Testis (tissue), 3 donors: Measurements from ENCODE around the gene SMOC2. TPM values are rescaled to one million over a fixed set of nuclear protein-coding genes. Genes with fewer than 3 reads are reported as not detected.

Experiments
- DNase-seq: peaks from one replicate; pipeline ENCODE4 v3.0.0-alpha.2; 2019
- H3K27ac ChIP-seq, 2 donors: fragments of 200-600 bp; sonication (generic); one replicate each; pipeline ENCODE4 v1.5.1; 2019
- H3K27me3 ChIP-seq: fragments of 200-600 bp; sonication (generic); one replicate; pipeline ENCODE4 v1.5.1; 2019
- H3K36me3 ChIP-seq: fragments of 200-600 bp; sonication (generic); one replicate; pipeline ENCODE4 v1.5.1; 2017; ENCODE audit warnings: low read depth; ENCODE audit errors: missing control alignments
- H3K4me1 ChIP-seq: fragments of 200-600 bp; sonication (generic); one replicate; pipeline ENCODE4 v1.5.1; 2019
- H3K4me3 ChIP-seq, 2 donors: fragments of 200-600 bp; sonication (generic); one replicate each; pipeline ENCODE4 v1.5.1; 2017 to 2019
- H3K9me3 ChIP-seq: fragments of 200-600 bp; sonication (generic); one replicate; pipeline ENCODE4 v1.5.1; 2017
- POLR2A ChIP-seq: fragments of 450-650 bp; IDR thresholded peaks from one replicate; pipeline ENCODE4 v1.6.1; 2017; ENCODE audit warnings: antibody characterized with exemption, mild to moderate bottlenecking, moderate library complexity
- WGBS, 2 donors: methylation state at CpG; one replicate each; pipeline ENCODE4 v1.1.5; 2018; 5-methylcytosine and 5-hydroxymethylcytosine counted together
- intact Hi-C: fragments of 100-400 bp; cut with DNase I; formaldehyde crosslinking; loops from one replicate; pipeline ENCODE4 v1.15.1; 2023; ENCODE audit warnings: low total_unique reads
- polyA plus RNA-seq: library from polyadenylated mRNA; stranded (reverse); fragments of 350-450 nt; fragmentation: Illumina TruSeq; extraction: RNeasy Lipid Tissue Mini Kit (QIAGEN cat#74804); gene quantifications from one replicate; pipeline ENCODE4 v1.2.3, GENCODE V29; 2014; ENCODE audit warnings: low read depth, low replicate concordance; ENCODE audit not compliant: insufficient read depth
- total RNA-seq, 2 donors: library from RNA; depleted of rRNA; stranded (reverse); fragments of >200 nt; gene quantifications; one replicate each; pipeline ENCODE4 v1.2.3, GENCODE V29; 2016
- TF ChIP-seq, protein P1 (sequence below), 3 experiments: fragments of 450-650 bp in 2 of 3; fragments of 200-600 bp in 1 of 3; sonication (generic) in 1 of 3; IDR thresholded peaks; one replicate each; pipeline ENCODE4 v1.5.1; 2016 to 2019; ENCODE audit warnings: antibody characterized with exemption in 3 of 3, mild to moderate bottlenecking in 2 of 3, moderate library complexity in 1 of 3

The SMOC2 gene
- total and polyA plus RNA-seq, 3 donors from 2014 or later = 78.4 to 140 (median 110) TPM

DNA sequence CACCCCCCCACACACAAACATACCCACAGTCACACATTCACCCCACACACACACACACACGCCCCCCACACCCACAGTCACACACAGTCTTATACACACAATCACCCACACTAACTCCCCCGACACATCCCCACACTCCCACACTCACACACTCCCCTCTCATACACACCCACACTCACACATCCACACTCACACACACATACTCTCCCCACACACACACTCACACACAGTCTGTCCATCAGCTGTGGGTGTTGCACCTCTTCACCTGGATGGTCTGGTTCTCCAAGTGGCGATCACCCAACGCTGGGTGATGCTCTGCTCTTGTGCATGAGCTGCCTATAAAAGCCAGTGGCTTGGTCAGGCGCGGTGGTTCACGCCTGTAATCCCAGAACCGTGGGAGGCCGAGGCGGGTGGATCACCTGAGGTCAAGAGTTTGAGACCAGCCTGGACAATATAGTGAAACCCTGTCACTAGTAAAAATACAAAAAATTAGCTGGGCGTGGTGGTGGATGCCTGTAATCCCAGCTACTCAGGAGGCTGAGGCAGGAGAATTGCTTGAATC, 158.9 kb downstream of the SMOC2 start:
- Histone ChIP-seq H3K4me1 (no peaks in the 10 kb centered on the region), H3K9me3 (no peaks in the 10 kb centered on the region), H3K27me3 (no peaks in the 10 kb centered on the region), H3K4me3 (no peak overlapping the region), H3K36me3 (no peaks in the 10 kb centered on the region), H3K27ac (no peak overlapping the region)
- intact Hi-C loops = no loop called here
- no peak for TF ChIP-seq POLR2A
- TF ChIP-seq, protein P1, sequence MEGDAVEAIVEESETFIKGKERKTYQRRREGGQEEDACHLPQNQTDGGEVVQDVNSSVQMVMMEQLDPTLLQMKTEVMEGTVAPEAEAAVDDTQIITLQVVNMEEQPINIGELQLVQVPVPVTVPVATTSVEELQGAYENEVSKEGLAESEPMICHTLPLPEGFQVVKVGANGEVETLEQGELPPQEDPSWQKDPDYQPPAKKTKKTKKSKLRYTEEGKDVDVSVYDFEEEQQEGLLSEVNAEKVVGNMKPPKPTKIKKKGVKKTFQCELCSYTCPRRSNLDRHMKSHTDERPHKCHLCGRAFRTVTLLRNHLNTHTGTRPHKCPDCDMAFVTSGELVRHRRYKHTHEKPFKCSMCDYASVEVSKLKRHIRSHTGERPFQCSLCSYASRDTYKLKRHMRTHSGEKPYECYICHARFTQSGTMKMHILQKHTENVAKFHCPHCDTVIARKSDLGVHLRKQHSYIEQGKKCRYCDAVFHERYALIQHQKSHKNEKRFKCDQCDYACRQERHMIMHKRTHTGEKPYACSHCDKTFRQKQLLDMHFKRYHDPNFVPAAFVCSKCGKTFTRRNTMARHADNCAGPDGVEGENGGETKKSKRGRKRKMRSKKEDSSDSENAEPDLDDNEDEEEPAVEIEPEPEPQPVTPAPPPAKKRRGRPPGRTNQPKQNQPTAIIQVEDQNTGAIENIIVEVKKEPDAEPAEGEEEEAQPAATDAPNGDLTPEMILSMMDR (IDR thresholded peaks at IDR 0.05) = no peak
- 92 to 96% methylated on average over 11 of the region's 11 CpGs for WGBS, 2 donors
- DNase-seq = peak; percentile 11

DNA sequence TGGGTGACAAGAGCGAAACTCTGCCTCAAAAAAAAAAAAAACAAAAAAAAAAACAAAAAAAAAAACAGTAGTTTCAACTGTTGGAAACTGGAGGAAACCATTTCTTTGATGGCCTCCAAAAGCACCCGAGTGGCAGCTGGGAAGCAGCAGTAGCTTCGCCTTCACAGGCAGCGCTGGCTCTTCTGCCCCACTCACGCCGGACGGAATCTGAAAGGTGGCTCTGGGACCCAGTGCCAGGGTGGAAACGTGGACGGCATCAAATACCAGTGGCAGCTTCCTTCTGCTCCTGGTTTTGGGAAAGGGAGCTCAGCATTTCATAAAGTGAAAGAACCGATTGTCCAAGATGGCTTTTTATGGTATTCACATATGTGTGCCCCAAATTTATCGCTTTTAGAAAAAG, 159.4 kb downstream of the SMOC2 start:
- H3K27me3 ChIP-seq = no peaks in the 10 kb centered on the region
- WGBS, 2 donors = 92 to 93% methylated on average over 11 of the region's 11 CpGs
- intact Hi-C loops = no loop called here
- H3K27ac ChIP-seq = no peak overlapping the region
- DNase-seq = peak; percentile 9
- H3K4me1 ChIP-seq = no peaks in the 10 kb centered on the region
- H3K4me3 ChIP-seq = no peak overlapping the region
- no peaks in the 10 kb centered on the region for H3K9me3 ChIP-seq
- TF ChIP-seq POLR2A = no peak
- TF ChIP-seq, protein P1 (IDR thresholded peaks at IDR 0.05) = no peak
- H3K36me3 ChIP-seq = no peaks in the 10 kb centered on the region

DNA sequence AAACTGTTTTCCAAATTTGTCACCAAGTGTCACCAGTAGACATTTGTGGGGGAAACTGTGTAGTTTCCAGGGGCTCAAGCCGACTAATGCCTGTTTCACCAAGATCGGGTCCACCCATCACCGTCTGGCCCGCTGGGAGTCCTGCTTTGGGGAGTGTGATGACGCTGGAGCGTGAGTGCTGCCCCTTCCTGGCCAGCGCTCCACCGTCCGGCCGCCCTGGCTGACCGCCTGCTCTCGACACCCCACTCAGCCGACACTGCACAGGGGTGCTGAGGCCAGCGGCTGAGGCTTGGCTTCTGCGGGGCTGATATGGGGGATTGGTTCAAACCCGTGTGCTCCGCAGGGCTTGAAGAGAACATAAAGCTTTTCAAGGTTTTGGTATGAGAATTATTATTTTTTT, 160.1 kb downstream of the SMOC2 start:
- Histone ChIP-seq H3K9me3 (no peaks in the 10 kb centered on the region), H3K4me3 (no peak overlapping the region), H3K36me3 (no peaks in the 10 kb centered on the region), H3K27ac (no peak overlapping the region), H3K27me3 (no peaks in the 10 kb centered on the region), H3K4me1 (no peaks in the 10 kb centered on the region)
- TF ChIP-seq POLR2A = no peak
- TF ChIP-seq, protein P1 (IDR thresholded peaks at IDR 0.05) = no peak
- peak; percentile 10 for DNase-seq
- intact Hi-C loops = no loop called here
- WGBS, 2 donors = 84 to 91% methylated on average over 17 of the region's 17 CpGs

DNA sequence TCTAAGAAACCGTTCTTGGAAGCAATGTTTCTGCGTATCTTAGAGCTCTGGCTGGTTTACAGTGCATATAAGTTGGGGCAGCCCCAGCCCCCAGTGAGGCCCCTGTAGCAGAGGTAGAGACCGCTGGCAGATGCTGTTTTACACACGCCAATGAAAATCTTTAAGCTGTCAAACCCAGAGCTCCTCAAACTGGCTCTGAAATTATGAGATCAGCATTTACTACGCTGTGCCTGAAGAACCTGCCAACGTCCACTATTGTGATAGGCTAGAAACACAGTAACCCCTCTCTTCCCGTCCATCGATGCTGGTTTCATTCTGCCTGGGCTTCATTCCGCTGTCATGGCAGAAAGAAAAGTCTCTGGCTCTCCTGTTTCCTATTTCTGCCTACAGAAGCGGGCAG, 160.6 kb downstream of the SMOC2 start:
- no peaks in the 10 kb centered on the region for H3K9me3 ChIP-seq
- H3K4me1 ChIP-seq = no peaks in the 10 kb centered on the region
- intact Hi-C loops = no loop called here
- H3K27me3 ChIP-seq = no peaks in the 10 kb centered on the region
- WGBS, 2 donors = 76 to 80% methylated on average over 10 of the region's 10 CpGs
- peak; percentile 2 for DNase-seq
- no peak overlapping the region for H3K4me3 ChIP-seq
- no peak overlapping the region for H3K27ac ChIP-seq
- no peaks in the 10 kb centered on the region for H3K36me3 ChIP-seq
- TF ChIP-seq, protein P1 (IDR thresholded peaks at IDR 0.05) = no peak
- no peak for TF ChIP-seq POLR2A

DNA sequence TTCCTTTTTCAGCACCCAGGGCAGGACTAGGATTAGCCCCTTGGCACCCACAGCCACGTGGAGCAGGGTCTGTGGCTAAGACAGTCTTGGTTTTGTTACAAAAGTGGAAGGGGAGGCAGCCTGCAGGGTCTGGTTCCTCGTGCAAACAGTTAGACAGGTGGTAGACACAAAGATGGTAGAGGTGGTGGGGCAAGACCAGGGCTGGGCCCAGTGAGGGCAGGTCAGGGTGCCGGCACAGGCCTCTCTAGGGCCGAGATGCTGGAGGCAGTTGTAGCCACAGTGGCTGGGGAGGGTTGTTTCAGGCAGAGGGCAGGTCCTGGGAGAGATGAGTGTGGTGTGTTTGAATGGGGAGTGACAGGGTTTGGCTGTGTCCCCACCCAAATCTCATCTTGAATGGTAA, 161.6 kb downstream of the SMOC2 start:
- no peak overlapping the region for H3K27ac ChIP-seq
- H3K27me3 ChIP-seq = no peaks in the 10 kb centered on the region
- H3K4me1 ChIP-seq = no peaks in the 10 kb centered on the region
- 89 to 92% methylated on average over 4 of the region's 4 CpGs for whole genome bisulfite sequencing, 2 donors
- TF ChIP-seq POLR2A = no peak
- TF ChIP-seq, protein P1 (IDR thresholded peaks at IDR 0.05) = no peak
- H3K36me3 ChIP-seq = no peaks in the 10 kb centered on the region
- no peak overlapping the region for H3K4me3 ChIP-seq
- no peaks in the 10 kb centered on the region for H3K9me3 ChIP-seq
- intact Hi-C loops = no loop called here
- no peak for DNase-seq
